ENCODE measurements around the gene CHRFAM7A.
"Not testable (repeated sequence)": the region's sequence is repeated elsewhere in the genome, so short reads cannot be mapped to it uniquely, and the experiment has no call there.

GRCh38 chr15:30374862-30375261, 18.5 kb downstream of the CHRFAM7A start:
- not testable (repeated sequence) for TF ChIP-seq CTCF, POLR2A (IDR thresholded peaks at IDR 0.05)
